Sciatic nerve (tissue), 2 donors: ENCODE results near the gene PRDX5. TPM values are rescaled to one million over a fixed set of nuclear protein-coding genes. Genes with fewer than 3 reads are reported as not detected.

Experiments
- ATAC-seq: fragments of 200-7000 bp; cut with Tn5 transposase; one replicate; pipeline ENCODE4 v1.9.1; 2020; ENCODE audit warnings: mild to moderate bottlenecking, moderate library complexity
- DNase-seq: peaks from one replicate; pipeline ENCODE4 v3.0.0-alpha.2; 2020; ENCODE audit warnings: low spot score
- intact Hi-C: fragments of 100-400 bp; cut with DNase I; formaldehyde crosslinking; loops from one replicate; pipeline ENCODE4 v1.14.2; 2022
- total RNA-seq: library from RNA; stranded (reverse); fragmentation: NEBNext Ultra II Directional; extraction: Animal tissue kit (Norgen Biotek cat#: 25700); gene quantifications from one replicate; pipeline ENCODE4 v1.2.1, GENCODE V29; 2021
- donor health status: DM: no; HTN: no; CAD: no.
- donor health status: DM: no; HTN: no; CAD: no.

The PRDX5 gene
- total RNA-seq, 1 donor from 2014 or later: 143 TPM

DNA sequence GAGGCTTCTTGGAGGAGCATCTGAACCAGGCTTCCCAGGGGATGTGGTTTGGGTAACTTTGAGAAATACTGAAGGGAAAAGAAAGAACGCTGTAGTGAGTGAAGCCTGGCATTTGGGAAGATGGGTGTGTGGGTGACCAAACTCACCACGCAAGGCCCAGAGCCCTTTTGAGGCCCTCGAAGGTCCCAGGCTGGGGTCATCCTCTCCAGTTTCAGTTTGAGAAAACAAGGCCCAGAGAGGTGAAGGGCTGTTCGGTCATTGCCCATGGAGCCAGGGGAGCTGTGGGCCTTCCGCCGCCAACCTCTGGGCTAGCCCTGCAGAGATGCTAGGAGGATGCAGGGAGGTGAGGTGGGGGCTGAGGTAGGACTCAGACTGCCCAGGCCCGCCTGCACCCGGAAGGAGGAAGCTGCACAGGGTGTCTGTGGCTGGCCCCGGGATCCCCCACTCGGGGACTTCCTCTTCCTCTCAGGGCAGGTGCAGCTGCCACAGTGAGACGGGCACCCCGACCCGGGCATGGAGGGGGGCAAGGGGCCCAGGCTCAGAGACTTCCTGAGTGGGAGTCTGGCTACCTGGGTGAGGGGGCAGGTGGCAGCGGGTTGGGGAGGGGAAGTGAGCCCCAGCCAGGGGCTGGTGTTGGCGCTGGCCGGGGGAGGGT lies 22.0 kb downstream of the PRDX5 start, which contains the start of gene CCDC88B:
TSS of gene CCDC88B (plus strand) at position 451 of the 655 bp plus-strand sequence. CDS start at position 514, 63 bp downstream.
- intact Hi-C loops: no loop called here
- DNase-seq: no peak
- ATAC-seq: peak; percentile 37

DNA sequence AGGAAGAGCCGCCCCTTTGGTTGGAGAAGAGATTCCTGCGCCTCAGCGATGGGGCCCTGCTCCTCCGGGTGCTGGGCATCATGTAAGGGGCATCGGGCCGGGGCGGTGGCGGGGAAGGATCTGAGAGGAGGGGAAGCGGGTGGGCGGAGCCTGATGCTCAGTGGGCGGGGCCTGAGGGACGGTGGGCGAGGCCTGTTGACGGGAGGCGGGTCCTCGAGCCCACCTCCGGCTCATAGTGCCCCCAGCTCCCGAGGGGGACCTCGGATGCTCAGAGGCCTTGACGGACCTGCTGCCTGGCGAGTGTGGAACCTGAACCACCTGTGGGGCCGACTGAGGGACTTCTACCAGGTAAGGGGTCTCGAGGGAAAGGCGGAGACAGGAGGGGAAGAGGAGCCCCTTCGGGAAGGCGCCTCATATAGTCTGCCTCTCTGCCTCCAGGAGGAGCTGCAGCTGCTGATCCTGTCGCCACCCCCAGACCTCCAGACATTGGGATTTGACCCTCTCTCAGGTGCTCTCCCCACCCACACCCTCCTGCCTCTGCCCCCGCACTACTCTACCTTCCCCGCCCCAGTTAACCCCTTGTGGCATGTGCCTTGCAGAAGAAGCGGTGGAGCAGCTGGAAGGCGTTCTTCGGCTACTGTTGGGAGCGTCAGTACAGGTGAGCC lies 22.9 kb downstream of the PRDX5 start:
- ATAC-seq (peak; percentile 3), DNase-seq (peak; percentile 78)
- intact Hi-C loops: no loop called here

DNA sequence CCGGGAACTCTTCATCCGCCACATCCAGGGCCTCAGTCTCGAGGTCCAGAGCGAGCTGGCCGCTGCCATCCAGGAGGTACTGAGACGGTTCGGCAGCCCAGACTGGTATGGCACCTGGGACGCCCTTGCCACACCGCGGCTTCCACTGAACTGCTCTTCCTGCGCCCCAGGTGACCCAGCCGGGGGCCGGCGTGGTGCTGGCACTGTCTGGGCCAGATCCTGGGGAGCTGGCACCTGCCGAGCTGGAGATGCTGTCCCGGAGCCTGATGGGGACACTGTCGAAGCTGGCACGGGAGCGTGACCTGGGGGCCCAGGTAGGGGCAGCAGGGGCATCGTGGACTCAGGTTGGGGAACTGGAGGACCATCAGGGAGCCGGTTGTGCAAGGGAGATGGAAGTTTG lies 23.5 kb downstream of the PRDX5 start:
- ATAC-seq: no peak
- DNase-seq: no peak
- intact Hi-C loops: no loop called here

DNA sequence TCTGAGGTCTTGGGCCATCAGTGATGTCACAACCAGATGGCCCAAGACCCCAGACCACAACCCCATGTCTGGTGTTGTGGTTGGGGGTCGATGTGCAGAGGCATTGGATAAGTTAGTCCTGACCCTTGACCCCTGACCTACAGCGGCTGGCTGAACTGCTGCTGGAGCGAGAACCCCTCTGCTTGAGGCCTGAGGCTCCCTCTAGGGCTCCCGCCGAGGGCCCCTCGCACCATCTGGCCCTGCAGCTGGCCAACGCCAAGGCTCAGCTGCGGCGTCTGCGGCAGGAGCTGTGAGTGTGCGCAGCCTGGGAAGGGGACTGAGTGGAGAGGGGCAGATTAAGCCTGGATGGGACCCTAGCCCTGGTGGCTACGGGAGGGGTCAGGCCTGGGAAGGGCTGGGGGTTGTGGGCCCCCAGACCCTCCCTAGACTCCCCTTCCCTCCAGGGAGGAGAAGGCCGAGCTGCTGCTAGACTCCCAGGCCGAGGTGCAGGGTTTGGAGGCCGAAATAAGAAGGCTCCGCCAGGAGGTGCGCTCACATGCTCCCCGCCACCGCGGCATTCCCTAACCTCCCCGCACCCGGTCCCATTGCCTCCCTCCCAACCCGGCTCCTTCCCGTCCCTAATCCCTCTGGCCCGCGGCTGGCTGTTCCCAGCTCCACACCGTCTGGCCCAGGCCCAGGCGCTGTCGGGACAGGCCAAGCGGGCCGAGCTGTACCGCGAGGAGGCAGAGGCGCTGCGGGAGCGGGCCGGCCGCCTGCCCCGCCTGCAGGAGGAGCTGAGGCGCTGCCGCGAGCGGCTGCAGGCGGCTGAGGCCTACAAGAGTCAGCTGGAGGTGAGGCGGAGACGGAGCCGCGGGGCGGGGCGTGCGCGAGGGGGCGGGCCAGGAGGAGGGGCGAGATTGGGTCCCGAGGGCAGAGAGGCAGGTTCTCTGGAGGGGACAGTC lies 24.2 kb downstream of the PRDX5 start:
- intact Hi-C loops: no loop called here
- ATAC-seq: peak; percentile 89
- peak; percentile 94 for DNase-seq

DNA sequence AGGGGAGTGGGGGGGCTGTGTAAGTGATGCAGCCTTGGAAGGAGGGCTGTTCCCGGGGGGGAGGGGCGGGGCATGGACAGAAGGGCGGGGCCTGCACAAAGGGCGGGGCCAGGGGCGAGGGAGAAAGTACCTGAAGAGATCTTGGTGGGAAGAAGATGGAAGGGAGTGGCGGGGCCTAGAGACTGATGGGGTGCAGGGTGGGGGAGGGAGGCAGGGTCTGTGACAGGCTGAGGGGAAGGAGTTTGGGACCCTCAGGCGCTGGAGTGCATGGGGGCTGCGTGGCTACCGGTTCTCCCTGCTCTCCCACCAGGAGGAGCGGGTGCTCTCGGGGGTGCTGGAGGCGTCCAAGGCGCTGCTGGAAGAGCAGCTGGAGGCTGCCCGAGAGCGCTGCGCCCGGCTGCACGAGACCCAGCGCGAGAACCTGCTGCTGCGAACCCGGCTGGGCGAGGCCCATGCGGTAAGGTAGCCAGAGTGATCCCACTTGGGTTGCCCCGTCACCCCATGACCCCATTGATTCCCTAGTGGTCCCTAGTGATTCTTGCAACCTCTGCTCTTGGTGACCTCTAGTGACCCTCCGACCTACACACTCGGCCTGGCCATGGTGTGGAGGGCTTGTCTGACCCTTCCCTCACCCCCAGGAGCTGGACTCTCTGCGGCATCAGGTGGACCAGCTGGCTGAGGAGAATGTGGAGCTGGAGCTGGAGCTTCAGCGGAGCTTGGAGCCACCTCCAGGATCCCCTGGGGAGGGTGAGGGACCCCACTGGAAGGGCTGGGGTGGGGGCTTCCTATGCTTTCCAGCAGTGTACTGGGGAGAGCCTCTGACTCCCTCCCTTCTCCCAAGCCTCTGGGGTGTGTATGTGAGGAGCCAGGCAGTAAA lies 25.2 kb downstream of the PRDX5 start:
- DNase-seq: no peak
- intact Hi-C loops: no loop called here
- peak; percentile 3 for ATAC-seq

DNA sequence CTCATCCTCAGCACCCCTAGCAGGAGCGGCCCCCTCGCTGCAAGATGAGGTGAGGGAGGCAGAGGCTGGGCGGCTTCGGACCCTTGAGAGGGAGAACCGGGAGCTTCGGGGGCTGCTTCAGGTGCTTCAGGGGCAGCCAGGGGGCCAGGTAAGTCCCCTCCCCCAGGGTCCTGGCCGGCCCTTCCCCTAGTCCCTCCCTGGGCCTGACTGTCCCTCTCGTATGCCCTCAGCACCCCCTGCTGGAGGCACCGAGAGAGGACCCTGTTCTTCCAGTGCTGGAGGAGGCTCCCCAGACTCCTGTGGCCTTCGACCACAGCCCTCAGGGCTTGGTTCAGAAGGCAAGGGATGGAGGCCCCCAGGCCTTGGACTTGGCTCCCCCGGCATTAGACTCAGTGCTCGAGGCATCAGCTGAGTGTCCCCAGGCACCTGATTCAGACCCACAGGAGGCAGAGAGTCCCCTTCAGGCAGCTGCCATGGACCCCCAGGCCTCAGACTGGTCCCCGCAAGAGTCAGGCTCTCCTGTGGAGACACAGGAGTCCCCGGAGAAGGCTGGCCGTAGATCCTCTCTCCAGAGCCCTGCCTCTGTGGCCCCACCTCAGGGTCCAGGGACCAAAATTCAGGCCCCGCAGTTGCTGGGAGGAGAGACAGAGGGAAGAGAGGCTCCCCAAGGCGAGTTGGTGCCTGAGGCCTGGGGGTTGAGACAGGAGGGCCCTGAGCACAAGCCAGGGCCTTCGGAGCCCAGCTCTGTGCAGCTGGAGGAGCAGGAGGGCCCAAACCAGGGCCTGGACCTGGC lies 26.0 kb downstream of the PRDX5 start:
- no peak for ATAC-seq
- no peak for DNase-seq
- intact Hi-C loops: no loop called here

DNA sequence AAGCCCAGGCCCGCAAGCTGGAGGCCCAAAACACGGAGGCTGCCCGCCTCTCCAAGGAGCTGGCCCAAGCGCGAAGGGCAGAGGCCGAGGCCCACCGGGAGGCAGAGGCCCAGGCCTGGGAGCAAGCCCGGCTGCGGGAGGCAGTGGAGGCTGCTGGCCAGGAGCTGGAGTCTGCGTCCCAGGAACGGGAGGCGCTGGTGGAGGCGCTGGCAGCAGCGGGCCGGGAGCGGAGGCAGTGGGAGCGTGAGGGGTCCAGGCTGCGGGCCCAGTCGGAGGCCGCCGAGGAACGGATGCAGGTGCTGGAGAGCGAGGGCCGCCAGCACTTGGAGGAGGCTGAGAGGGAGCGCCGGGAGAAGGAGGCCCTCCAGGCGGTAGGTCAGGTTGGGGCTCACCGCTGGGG lies 26.9 kb downstream of the PRDX5 start:
- no peak for ATAC-seq
- intact Hi-C loops: no loop called here

DNA sequence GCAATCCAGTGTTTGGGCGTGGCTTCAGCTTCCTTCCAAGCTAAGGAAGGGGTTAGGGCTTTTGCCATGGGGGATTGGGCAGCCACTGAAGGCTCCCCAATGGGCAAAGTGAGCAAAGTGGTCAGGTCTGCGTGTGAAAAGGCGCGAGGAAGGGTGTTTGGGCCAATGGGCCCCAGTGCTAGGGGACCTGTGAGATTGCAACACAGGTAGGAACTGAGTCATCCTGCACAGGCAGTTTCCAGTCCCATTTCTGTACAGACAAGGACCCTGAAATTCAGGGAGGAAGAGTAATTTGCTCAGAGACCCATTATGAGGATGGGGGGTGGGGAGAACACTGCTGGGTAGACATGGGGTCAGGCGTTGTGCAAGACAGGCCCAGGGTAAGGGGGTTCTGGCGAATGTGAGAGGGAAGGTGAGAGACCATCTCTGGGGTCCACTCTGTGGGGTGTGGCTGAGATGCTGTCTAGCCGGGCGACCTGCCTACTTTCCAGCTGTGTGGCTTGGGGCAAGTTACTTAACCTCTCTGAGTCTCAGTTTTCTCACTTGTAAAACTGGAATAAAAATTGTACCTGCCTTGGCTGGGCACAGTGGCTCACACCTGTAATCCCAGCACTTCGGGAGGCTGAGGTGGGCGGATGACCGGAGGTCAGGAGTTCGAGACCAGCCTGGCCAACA lies 29.4 kb downstream of the PRDX5 start:
- DNase-seq: no peak
- intact Hi-C loops: no loop called here
- ATAC-seq: no peak

More for the DNA sequence above, 26.9 kb downstream of the PRDX5 start:
- DNase-seq: no peak

DNA sequence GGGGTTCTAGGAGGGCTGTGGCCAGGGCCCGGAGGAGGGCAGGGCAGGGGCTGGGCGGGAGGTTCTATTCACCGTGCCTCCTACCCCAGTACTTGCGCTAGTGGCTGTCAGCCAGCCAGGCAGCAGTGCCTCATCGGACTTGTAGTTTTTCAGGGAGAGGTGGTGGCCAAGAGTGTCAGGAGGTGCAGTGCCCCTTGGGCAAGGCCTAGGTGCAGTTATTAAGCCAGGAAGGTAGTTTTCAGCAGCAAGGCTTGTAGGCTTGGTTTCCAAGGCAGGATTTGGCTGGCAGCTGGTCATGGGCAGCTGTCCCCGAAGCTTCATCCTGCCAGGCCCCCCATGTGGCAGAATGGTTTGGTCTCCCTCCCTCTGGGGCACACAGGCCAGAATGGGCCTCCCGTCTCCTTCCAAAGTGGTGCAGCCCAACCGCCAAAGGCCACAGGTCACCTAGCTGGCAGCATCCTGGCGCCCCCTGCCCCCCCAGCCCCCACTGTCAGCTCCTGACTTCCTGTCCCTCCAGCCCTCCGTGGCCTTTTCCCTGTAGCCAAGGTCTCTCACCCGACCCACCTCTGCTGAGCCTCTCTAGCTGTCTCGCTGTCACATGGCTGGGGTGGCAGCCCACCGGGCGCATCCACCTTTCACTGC lies 30.6 kb downstream of the PRDX5 start:
- DNase-seq: no peak
- intact Hi-C loops: no loop called here
- no peak for ATAC-seq

DNA sequence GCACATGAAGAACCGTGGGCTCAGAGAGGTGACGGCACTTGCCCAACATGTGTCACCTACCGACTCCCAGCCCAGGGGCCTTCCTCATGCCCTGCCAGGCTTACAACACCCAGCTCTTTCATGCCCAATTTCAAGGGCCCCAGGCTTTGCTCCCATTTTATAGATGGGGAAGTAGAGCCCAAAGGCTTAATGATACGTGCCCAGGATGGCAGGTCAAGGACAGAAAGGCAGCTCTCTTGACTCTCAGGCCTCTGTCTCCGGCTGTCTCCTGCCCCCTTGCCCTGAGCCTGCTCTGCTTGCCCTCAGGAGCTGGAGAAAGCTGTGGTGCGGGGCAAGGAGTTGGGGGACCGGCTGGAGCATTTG lies 31.1 kb downstream of the PRDX5 start:
- no peak for DNase-seq
- intact Hi-C loops: no loop called here
- no peak for ATAC-seq

DNA sequence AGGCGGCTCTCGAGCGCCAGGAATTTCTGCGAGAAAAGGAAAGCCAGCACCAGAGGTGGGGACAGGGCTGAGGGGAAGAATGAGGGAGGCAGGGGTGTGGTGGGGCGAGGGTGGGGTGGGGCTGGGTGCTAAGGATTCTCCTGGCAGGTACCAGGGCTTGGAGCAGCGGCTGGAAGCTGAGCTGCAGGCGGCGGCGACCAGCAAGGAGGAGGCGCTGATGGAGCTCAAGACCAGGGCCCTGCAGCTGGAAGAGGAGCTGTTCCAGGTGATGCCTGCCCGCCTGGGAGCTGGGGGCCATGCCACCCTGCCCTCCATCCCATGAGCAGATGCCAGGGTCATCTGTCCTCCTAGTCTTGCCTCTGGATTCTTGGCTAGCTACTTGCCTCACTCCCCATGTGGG lies 31.5 kb downstream of the PRDX5 start:
- DNase-seq: no peak
- no peak for ATAC-seq
- intact Hi-C loops: no loop called here

DNA sequence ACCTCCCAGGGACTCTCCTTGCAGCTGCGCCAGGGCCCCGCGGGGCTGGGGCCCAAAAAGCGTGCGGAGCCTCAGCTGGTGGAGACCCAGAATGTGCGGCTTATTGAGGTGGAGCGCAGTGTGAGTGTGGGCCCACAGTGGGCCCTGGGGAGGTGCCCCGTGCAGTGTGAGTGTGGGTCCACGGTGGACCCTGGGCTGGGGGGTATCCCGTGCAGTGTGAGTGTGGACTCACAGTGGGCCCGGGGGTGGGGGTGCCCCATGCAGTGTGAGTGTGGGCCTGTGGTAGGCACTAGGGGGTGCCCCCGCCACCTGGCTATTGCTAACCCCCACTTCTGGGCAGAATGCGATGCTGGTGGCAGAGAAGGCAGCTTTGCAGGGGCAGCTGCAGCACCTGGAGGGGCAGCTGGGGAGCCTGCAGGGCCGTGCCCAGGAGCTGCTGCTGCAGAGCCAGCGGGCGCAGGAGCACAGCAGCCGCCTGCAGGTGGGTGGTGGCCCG lies 33.3 kb downstream of the PRDX5 start:
- ATAC-seq (no peak), DNase-seq (peak; percentile 48)
- intact Hi-C loops: no loop called here

DNA sequence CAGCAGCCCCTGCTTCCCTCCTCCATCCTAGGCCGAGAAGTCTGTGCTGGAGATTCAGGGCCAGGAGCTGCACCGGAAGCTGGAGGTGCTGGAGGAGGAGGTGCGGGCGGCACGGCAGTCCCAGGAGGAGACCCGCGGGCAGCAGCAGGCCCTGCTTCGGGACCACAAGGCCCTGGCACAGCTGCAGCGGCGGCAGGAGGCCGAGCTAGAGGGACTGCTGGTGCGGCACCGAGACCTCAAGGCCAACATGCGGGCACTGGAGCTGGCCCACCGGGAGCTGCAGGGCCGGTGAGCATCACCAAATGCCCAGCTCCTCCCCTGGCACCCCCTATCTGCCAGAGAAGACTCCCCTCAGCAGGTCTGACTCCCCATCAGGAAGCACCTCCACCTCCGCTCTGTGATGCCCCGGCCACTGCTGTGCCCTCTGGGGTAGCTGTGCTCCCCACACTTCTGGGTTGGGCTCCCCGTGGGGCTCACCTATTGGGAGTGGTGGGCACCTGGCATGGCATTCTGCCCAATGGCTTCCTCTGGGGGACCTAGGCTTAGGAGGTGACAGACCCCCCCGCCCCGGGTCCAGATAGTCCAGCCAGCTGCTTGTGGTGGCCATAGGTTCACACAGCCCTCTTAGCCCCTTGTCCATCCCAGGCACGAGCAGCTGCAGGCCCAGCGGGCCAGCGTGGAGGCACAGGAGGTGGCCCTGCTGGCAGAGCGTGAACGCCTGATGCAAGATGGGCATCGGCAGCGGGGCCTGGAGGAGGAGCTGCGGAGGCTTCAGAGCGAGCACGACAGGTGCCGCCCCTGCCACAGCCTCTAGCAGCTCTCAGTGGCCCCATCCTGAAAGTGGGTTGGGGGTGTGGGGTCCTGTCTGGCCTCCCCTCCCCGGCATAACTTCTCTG lies 34.4 kb downstream of the PRDX5 start:
- DNase-seq (peak; percentile 51), ATAC-seq (no peak)
- intact Hi-C loops: no loop called here

DNA sequence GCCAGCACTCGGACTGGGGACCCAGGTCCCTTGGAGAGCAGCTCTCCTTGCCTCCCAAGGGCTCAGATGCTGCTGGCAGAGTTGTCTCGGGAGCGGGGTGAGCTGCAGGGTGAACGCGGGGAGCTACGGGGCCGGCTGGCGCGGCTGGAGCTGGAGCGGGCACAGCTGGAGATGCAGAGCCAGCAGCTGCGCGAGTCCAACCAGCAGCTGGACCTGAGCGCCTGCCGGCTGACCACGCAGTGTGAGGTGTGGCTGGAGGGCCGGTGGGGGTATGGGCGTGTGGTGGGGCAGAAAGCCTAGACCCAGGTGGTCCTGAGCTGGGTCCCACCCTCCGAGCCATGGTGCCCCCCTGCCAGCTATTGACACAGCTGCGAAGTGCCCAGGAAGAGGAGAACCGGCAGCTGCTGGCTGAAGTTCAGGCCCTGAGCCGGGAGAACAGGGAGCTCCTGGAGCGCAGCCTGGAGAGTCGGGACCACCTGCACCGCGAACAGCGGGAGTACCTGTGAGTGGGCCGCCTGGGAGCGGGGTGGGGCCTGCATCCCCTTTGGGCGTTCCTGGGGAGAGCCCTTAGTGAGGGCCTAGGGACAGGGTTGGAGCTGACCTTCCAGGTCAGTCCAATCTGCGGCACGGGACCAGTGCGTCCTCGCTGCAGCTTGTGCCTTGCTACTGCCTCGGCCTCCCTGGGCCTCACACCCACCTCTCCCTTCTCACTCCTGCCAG lies 35.2 kb downstream of the PRDX5 start:
- ATAC-seq (no peak), DNase-seq (no peak)
- intact Hi-C loops: no loop called here

DNA sequence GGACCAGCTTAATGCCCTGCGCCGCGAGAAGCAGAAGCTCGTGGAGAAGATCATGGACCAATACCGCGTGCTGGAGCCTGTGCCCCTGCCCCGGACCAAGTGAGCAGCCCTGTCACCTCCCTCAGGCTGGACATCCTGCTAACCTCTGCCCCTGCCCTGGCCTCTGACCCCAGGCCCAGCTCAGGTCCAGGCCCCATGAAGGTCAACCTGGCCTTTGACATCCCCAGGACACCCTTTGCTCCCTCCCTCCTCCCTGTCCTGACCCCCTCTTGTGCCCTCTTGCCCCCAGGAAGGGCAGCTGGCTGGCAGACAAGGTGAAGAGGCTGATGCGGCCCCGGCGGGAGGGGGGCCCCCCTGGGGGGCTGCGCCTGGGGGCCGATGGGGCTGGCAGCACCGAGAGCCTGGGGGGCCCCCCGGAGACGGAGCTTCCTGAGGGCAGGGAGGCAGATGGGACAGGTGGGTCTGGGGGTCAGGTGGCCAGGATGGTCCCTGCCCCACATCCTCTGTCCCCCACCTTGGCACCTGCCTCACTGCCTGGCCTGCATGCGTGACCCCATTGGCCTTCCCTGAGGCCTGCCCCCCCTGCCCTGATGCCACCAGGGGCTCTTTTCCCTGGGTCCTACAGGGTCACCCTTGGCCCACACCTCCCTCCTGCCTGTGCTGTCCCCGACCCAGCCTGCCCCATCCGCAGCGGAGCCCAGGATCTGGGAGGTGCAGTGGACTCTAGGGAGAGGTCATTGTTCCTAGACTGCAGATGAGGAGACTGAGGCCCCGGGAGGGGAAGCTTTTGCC lies 36.0 kb downstream of the PRDX5 start:
- no peak for ATAC-seq
- intact Hi-C loops: no loop called here

More for the DNA sequence above, 36.0 kb downstream of the PRDX5 start:
- DNase-seq: no peak
